Measurements from ENCODE around the gene COX11.
A peak's percentile ranks its signal among the peaks of the same experiment; 100 is the strongest.

The COX11 gene

DNA sequence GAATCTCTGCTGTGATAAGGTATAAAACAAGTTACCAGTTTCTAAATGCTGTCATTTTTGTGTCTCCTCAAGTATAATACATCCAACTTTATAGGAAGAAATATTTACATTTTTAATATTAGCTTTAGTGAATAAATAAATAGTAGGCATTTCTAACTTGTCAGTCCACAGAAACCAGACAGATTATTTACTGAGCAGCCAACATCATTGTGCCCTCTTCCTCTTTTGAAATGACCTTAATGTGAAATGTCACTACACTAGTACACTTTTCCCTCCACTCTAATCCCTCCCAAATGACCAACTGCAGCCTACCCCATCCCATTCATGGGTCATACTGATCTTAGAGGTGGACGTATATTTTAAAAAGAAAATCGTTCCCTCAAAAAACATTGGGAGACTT lies 9.3 kb upstream of the COX11 start:
- peaks cover 8% of the 10 kb centered on the region for H3K9me3 ChIP-seq (ENCODE audit: low read length)
- no peaks in the 10 kb centered on the region for H3K4me1 ChIP-seq (ENCODE audit: insufficient read depth, low read length)
- no peaks in the 10 kb centered on the region for H3K27me3 ChIP-seq (ENCODE audit: insufficient read depth, low read length)
- no peak overlapping the region for H2AFZ ChIP-seq (ENCODE audit: low read depth, low read length)
- H3K4me3 ChIP-seq (ENCODE audit: low read length): no peak overlapping the region
- no peaks in the 10 kb centered on the region for H3K36me3 ChIP-seq (ENCODE audit: insufficient read depth, low read length)

DNA sequence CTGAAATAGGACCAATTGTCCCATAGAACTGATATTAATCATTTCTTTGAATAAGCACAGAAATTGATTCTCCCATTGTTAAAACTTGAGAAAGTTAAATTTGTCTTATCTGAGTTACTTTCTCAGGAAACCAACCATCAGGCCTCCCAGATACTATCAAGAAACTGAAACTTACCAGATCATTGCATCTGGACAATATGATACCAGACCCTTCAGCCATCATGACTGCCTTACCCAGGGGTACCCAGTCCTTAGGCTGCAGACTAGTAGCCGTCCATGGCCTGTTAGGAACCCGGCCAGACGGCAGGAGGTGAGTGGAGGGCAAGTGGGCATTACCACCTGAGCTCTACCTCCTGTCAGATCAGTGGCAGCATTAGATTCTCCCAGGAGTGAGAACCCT lies 7.9 kb upstream of the COX11 start:
- Histone ChIP-seq H3K4me1 (ENCODE audit: insufficient read depth, low read length) (no peaks in the 10 kb centered on the region), H2AFZ (ENCODE audit: low read depth, low read length) (no peak overlapping the region), H3K9me3 (ENCODE audit: low read length) (peaks cover 8% of the 10 kb centered on the region), H3K4me3 (ENCODE audit: low read length) (no peak overlapping the region), H3K36me3 (ENCODE audit: insufficient read depth, low read length) (no peaks in the 10 kb centered on the region), H3K27me3 (ENCODE audit: insufficient read depth, low read length) (no peaks in the 10 kb centered on the region)

DNA sequence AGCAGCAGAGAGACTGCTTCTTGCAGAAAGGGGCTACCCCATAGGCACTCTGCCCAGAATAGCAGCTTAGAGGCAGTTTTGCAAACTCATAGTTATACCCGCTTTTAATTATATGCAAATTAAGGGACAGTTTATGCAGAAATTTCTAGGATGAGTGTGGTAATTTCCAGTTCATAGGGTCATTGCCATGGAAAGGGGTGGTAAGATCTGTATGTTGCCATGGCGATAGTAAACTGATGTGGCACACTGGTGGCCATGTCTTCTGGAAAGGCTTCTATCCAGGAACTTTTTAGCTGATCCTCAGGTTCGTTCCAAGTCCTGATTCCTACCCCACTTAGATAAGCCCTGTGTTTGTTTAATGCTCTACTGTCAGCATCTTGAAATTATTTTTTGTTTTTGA lies 6.3 kb upstream of the COX11 start:
- peaks cover 5% of the 10 kb centered on the region for H3K4me1 ChIP-seq (ENCODE audit: insufficient read depth, low read length)
- H3K4me3 ChIP-seq (ENCODE audit: low read length): no peak overlapping the region
- H3K9me3 ChIP-seq (ENCODE audit: low read length): peaks cover 3% of the 10 kb centered on the region
- H2AFZ ChIP-seq (ENCODE audit: low read depth, low read length): no peak overlapping the region
- H3K36me3 ChIP-seq (ENCODE audit: insufficient read depth, low read length): no peaks in the 10 kb centered on the region
- no peaks in the 10 kb centered on the region for H3K27me3 ChIP-seq (ENCODE audit: insufficient read depth, low read length)

DNA sequence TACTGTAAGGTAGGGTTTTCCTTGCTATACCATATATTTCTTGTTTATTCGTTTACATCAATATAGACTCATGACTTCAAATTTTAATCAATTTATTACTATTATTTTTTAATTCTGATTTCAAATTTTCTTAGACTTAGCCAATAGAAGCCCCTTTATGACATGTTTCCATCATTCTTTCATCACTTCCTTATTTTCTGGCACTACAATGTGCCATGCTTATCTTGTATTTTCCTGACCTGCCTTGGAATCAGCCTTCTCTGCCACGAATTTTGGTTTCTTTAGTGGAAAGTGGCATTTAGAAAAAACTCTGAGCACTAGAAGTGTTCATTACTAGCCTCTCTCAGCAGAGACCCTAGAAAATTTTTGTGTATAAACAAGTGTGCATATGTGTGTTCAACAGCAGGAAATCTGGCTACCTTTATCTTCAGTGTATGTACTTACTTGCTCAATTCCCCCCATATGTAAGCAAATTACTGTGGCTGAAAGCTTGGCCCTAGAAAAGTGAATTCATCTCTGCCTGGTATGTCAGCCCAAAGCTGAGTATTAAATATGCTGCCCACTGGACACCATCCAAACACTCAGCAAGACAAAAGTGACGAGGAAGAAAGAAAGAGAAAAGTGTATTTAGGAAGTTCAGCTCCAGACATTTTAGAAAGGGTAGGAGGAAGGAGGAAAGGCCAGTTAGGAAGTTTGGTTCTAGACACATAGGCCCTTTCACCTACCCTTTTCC lies 4.1 kb upstream of the COX11 start:
- Histone ChIP-seq H3K36me3 (ENCODE audit: insufficient read depth, low read length) (no peaks in the 10 kb centered on the region), H3K9me3 (ENCODE audit: low read length) (peaks cover 3% of the 10 kb centered on the region), H3K4me3 (ENCODE audit: low read length) (no peak overlapping the region), H3K4me1 (ENCODE audit: insufficient read depth, low read length) (peaks cover 9% of the 10 kb centered on the region), H3K27me3 (ENCODE audit: insufficient read depth, low read length) (no peaks in the 10 kb centered on the region), H2AFZ (ENCODE audit: low read depth, low read length) (no peak overlapping the region)

DNA sequence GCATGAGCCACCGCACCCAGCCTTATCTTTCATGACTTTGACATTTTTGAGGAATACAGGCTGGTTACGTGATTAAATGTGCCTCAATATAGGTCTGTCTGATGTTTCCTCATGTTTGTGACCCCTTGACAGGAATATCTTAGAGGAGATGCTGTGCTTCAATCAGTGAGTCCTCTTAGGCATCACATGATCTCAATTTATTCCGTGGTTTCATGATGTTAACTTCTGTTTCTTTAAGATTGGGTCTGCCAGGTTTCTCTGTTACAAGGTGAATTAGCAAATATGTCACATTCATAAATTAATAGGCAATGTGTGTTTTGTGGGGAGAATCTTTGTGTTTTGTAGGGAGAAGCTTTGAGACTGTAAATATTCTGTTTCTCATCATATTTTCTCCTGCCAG lies 3.4 kb upstream of the COX11 start:
- H3K9me3 ChIP-seq (ENCODE audit: low read length): peaks cover 3% of the 10 kb centered on the region

DNA sequence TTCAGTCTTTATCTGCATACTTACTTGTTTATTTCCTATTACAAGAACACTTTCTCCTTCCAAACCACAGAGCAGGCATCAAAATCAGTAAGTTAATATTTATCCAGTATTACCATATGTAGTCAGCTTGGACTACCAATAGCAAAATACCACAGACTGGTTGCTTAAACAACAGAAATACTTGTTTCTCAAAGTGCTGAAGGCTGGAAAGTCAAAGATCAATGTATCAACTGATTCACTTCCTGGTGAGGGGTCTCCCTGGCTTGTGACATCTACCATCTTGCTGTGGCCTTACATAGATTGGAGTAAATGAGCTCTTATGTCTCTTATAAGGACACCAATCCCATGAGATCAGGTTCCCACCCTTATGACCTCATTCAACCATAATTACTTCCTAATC lies 2.7 kb upstream of the COX11 start:
- H3K4me1 ChIP-seq (ENCODE audit: insufficient read depth, low read length): peaks cover 19% of the 10 kb centered on the region
- peaks cover 2% of the 10 kb centered on the region for H3K9me3 ChIP-seq (ENCODE audit: low read length)
- H3K36me3 ChIP-seq (ENCODE audit: insufficient read depth, low read length): no peaks in the 10 kb centered on the region
- H3K4me3 ChIP-seq (ENCODE audit: low read length): no peak overlapping the region
- no peak overlapping the region for H2AFZ ChIP-seq (ENCODE audit: low read depth, low read length)
- H3K27me3 ChIP-seq (ENCODE audit: insufficient read depth, low read length): no peaks in the 10 kb centered on the region

More for the DNA sequence above, 3.4 kb upstream of the COX11 start:
- H3K27me3 ChIP-seq (ENCODE audit: insufficient read depth, low read length): no peaks in the 10 kb centered on the region
- no peak overlapping the region for H3K4me3 ChIP-seq (ENCODE audit: low read length)
- H2AFZ ChIP-seq (ENCODE audit: low read depth, low read length): no peak overlapping the region
- peaks cover 13% of the 10 kb centered on the region for H3K4me1 ChIP-seq (ENCODE audit: insufficient read depth, low read length)
- H3K36me3 ChIP-seq (ENCODE audit: insufficient read depth, low read length): no peaks in the 10 kb centered on the region

DNA sequence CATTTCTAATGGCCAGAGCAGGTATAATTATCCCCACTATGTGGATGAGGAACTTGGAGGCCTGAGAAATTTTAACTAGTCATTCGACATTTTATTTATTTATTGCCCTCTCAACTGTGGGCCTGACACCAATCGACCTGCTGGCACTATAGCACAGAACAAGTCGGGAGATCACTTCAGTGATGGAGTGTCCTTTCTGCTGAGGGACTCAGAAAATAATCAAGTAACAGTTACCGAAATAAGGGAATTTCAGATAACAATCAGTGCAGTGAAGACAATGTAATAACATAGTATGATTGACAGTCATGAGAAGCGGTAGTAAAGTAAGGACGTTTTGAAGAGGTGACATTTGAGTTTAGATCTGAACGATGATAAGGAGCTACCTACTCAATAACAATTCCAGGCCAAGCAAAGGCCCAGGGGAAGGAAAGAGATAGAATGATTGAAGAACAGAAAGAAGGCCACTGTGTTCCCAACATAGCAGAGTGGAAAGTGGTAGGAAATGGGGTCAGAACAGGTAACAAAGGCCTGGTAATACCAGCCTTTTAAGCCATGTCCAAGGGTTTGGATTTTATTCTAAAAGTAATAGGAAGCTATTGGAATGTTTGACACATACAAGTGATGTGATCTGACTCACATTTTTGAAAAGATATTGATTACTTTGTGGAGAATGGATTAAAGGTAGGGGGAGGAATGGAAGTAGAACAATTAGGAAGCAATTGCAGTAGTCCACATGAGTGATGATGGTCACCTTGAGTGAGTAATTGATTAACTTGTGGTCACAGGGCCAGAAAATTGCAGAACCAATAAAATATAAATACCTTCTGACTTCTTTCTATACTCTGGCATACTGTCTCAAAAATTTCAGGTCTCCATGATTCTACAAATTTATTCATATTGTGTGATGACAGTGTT lies 1.5 kb upstream of the COX11 start:
- H2AFZ ChIP-seq (ENCODE audit: low read depth, low read length): no peak overlapping the region
- H3K4me3 ChIP-seq (ENCODE audit: low read length): peak overlapping the region; percentile 88
- H3K27me3 ChIP-seq (ENCODE audit: insufficient read depth, low read length): no peaks in the 10 kb centered on the region
- H3K9me3 ChIP-seq (ENCODE audit: low read length): peaks cover 2% of the 10 kb centered on the region
- H3K4me1 ChIP-seq (ENCODE audit: insufficient read depth, low read length): peaks cover 20% of the 10 kb centered on the region
- H3K36me3 ChIP-seq (ENCODE audit: insufficient read depth, low read length): peaks cover 7% of the 10 kb centered on the region

DNA sequence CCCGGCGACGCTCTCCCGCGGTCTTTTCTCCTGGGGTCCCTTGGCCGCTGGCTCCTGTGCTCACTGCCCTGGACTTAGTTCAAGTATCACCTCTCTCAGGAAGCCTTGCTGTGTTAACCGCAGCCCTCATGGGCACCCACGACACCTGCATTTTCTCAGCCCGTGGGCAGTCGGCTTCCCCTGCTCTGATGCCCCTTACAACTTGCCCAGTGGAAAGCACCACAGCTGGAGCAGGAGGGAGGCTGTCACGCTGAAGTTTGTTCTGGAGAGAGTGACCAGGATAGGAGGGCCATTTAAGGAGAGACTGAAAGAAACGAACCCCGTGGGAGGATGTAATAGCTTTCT lies 506 bp upstream of the COX11 start:
- H2AFZ ChIP-seq (ENCODE audit: low read depth, low read length): peak overlapping the region; percentile 83
- no peaks in the 10 kb centered on the region for H3K9me3 ChIP-seq (ENCODE audit: low read length)
- H3K27me3 ChIP-seq (ENCODE audit: insufficient read depth, low read length): no peaks in the 10 kb centered on the region
- H3K4me1 ChIP-seq (ENCODE audit: insufficient read depth, low read length): peaks cover 20% of the 10 kb centered on the region
- H3K36me3 ChIP-seq (ENCODE audit: insufficient read depth, low read length): peaks cover 16% of the 10 kb centered on the region
- peak overlapping the region; percentile 88 for H3K4me3 ChIP-seq (ENCODE audit: low read length)

DNA sequence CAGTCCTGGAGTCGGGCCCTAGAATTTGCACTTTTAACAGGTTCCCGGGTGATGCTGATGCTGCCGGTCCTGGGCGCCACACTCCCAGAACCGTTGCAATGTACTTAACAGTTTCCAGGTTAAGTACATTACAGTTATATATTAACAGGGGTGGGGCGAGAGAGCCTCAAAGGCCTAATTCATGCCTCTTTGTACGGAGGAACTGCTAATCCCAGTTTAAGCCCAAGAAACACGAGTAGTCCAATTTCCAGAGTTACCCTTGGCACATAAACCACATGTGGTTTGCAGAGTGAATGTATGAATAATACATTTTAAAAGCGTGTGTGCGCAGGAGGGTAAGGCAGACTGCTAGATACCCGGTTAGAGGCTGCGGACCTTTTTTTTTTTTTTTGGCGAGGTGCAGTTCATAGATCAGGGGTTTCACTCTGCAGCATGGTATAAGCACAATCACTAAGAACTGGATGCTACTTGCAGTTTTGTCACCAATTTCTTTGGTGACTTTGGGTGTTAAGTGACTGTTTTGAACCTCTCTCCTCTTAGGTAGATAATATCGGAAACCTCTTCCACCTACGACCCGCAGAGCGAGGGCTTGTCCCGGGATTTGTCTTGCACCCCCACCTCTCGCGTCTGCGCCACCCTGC lies 713 bp downstream of the COX11 start:
- H3K27me3 ChIP-seq (ENCODE audit: insufficient read depth, low read length): no peaks in the 10 kb centered on the region
- no peaks in the 10 kb centered on the region for H3K9me3 ChIP-seq (ENCODE audit: low read length)
- peak overlapping the region; percentile 83 for H2AFZ ChIP-seq (ENCODE audit: low read depth, low read length)
- peaks cover 20% of the 10 kb centered on the region for H3K4me1 ChIP-seq (ENCODE audit: insufficient read depth, low read length)
- H3K36me3 ChIP-seq (ENCODE audit: insufficient read depth, low read length): peaks cover 28% of the 10 kb centered on the region
- H3K4me3 ChIP-seq (ENCODE audit: low read length): peak overlapping the region; percentile 88

DNA sequence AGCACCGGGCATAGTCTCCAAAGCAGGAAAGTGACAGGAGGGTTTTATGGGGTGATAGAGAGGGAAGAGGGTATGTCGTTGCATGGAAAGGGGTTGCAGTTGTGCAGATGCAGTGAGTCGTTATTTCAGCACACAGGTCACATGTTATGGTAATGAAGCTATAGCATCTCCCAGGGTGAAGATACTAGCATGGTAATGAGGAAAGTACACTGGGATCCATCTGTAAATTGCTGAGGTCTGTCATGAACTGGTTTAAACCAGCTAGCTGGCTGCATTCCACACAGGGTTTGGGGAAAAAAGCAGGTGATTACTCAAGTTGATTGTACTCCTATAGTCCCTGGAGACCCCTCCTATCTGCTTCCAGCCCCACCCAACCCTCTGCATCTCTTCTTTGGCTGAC lies 11.7 kb downstream of the COX11 start:
- H3K27me3 ChIP-seq (ENCODE audit: insufficient read depth, low read length): no peaks in the 10 kb centered on the region
- H3K9me3 ChIP-seq (ENCODE audit: low read length): no peaks in the 10 kb centered on the region
- H3K36me3 ChIP-seq (ENCODE audit: insufficient read depth, low read length): peaks cover 44% of the 10 kb centered on the region
- H3K4me1 ChIP-seq (ENCODE audit: insufficient read depth, low read length): peaks cover 11% of the 10 kb centered on the region
- no peak overlapping the region for H2AFZ ChIP-seq (ENCODE audit: low read depth, low read length)
- H3K4me3 ChIP-seq (ENCODE audit: low read length): no peak overlapping the region

DNA sequence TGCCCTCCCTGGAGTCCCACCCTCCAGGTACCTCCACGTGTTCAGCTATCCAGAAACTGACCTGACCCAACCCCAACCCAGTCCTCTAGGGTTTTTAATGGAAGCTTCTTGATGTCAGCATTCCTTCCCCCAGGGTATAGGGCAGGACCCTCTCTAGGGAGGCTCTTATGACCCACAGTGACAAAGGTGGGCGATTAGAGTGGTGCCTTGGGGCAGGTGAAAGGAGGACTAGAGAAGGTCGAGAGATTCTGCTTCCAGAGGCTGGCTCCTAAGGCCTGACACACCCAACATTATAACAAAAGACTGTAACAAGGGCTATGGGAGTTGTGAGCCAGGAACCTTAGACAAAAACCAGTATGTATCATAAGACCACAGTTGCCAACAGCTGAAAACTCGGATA lies 17.2 kb downstream of the COX11 start:
- no peaks in the 10 kb centered on the region for H3K4me1 ChIP-seq (ENCODE audit: insufficient read depth, low read length)
- no peaks in the 10 kb centered on the region for H3K9me3 ChIP-seq (ENCODE audit: low read length)
- no peak overlapping the region for H2AFZ ChIP-seq (ENCODE audit: low read depth, low read length)
- H3K36me3 ChIP-seq (ENCODE audit: insufficient read depth, low read length): peaks cover 36% of the 10 kb centered on the region
- H3K4me3 ChIP-seq (ENCODE audit: low read length): no peak overlapping the region
- no peaks in the 10 kb centered on the region for H3K27me3 ChIP-seq (ENCODE audit: insufficient read depth, low read length)

DNA sequence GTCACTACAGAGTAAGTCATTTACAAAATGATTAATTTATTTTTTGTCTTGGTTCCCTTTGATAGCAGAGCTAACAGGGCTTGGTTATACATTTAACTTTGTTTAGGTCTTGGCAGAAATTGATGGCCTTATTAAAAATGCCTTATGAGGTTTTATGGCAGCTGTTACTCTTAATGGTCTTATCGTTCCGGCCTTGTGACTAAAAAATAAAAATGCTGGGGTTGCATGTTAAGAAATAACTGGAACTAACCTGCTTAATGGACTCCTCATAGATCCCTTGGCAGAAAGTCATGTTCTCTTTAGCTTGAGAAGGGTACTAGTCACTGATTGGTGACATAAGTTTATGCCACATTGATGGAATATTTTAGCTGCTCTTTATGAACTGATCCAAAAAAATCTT lies 18.3 kb downstream of the COX11 start:
- no peaks in the 10 kb centered on the region for H3K9me3 ChIP-seq (ENCODE audit: low read length)
- no peak overlapping the region for H3K4me3 ChIP-seq (ENCODE audit: low read length)
- no peak overlapping the region for H2AFZ ChIP-seq (ENCODE audit: low read depth, low read length)
- peaks cover 30% of the 10 kb centered on the region for H3K36me3 ChIP-seq (ENCODE audit: insufficient read depth, low read length)
- no peaks in the 10 kb centered on the region for H3K4me1 ChIP-seq (ENCODE audit: insufficient read depth, low read length)
- no peaks in the 10 kb centered on the region for H3K27me3 ChIP-seq (ENCODE audit: insufficient read depth, low read length)

DNA sequence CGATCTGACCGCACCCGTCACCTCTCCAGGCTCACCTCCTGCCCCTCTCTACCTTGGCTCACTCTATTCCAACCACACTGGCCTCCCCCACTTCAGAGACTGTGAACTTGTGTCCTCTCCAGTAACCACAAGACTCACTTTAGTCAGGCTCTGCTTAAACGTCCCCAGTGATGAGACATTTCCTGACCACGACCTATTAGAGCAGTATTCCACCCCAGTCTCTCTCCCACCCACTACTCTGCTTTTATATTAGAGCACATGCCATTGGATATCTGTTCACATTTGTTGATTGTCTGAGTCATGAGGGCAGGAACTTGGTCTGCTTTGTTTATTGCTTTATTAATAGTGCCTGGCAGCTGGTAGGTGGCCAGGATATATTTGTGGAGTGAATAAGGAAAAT lies 20.1 kb downstream of the COX11 start:
- no peaks in the 10 kb centered on the region for H3K27me3 ChIP-seq (ENCODE audit: insufficient read depth, low read length)
- no peak overlapping the region for H2AFZ ChIP-seq (ENCODE audit: low read depth, low read length)
- no peaks in the 10 kb centered on the region for H3K9me3 ChIP-seq (ENCODE audit: low read length)
- H3K4me3 ChIP-seq (ENCODE audit: low read length): no peak overlapping the region
- peaks cover 30% of the 10 kb centered on the region for H3K36me3 ChIP-seq (ENCODE audit: insufficient read depth, low read length)
- no peaks in the 10 kb centered on the region for H3K4me1 ChIP-seq (ENCODE audit: insufficient read depth, low read length)
